ENCODE results near the gene FAM47E.

FAM47E gene

GRCh38 chr4:76216975-76217814 lies 34.3 kb upstream of the FAM47E start:
- Mint-ChIP-seq H3K27me3 (ENCODE audit: low read depth) (no peaks in the 10 kb centered on the region), H3K4me1 (peaks cover 42% of the 10 kb centered on the region), H3K36me3 (ENCODE audit: low read depth) (no peaks in the 10 kb centered on the region), H3K27ac (peak overlapping the region in 2 of 3 experiments; percentile 55 to 71), H3K9me3 (no peaks in the 10 kb centered on the region), H3K4me3 (peak overlapping the region; percentile 18 to 78 (median 49))
- no peak for TF ChIP-seq CTCF (IDR thresholded peaks at IDR 0.05; ENCODE audit: unreplicated experiment in 3 of 3)

- Mint-ChIP-seq H3K4me3 (no peak overlapping the region), H3K36me3 (ENCODE audit: low read depth) (no peaks in the 10 kb centered on the region), H3K9me3 (no peaks in the 10 kb centered on the region), H3K27me3 (ENCODE audit: low read depth) (no peaks in the 10 kb centered on the region), H3K27ac (no peak overlapping the region), H3K4me1 (peaks cover 26% of the 10 kb centered on the region)
- no peak for TF ChIP-seq CTCF (IDR thresholded peaks at IDR 0.05; ENCODE audit: unreplicated experiment in 3 of 3)
Measured at GRCh38 chr4:76219299-76220055, 32.0 kb upstream of the FAM47E start.

GRCh38 chr4:76224171-76224570 lies 27.4 kb upstream of the FAM47E start:
- peaks cover 25% of the 10 kb centered on the region for H3K9me3 Mint-ChIP-seq
- peaks cover 8% of the 10 kb centered on the region for H3K36me3 Mint-ChIP-seq (ENCODE audit: low read depth)
- H3K4me1 Mint-ChIP-seq, result no peaks in the 10 kb centered on the region
- no peak overlapping the region for H3K27ac Mint-ChIP-seq
- H3K4me3 Mint-ChIP-seq, result no peak overlapping the region
- H3K27me3 Mint-ChIP-seq (ENCODE audit: low read depth), result no peaks in the 10 kb centered on the region
- no peak for TF ChIP-seq CTCF (IDR thresholded peaks at IDR 0.05; ENCODE audit: unreplicated experiment in 3 of 3)

GRCh38 chr4:76226418-76226817 lies 25.1 kb upstream of the FAM47E start:
- H3K9me3 Mint-ChIP-seq, result peaks cover 30% of the 10 kb centered on the region
- no peaks in the 10 kb centered on the region for H3K4me1 Mint-ChIP-seq
- TF ChIP-seq CTCF (IDR thresholded peaks at IDR 0.05; ENCODE audit: unreplicated experiment in 3 of 3), result no peak
- H3K36me3 Mint-ChIP-seq (ENCODE audit: low read depth), result peaks cover 9% of the 10 kb centered on the region
- no peak overlapping the region for H3K27ac Mint-ChIP-seq
- no peak overlapping the region for H3K4me3 Mint-ChIP-seq
- H3K27me3 Mint-ChIP-seq (ENCODE audit: low read depth), result no peaks in the 10 kb centered on the region

GRCh38 chr4:76232681-76233080 lies 18.8 kb upstream of the FAM47E start:
- H3K27me3 Mint-ChIP-seq (ENCODE audit: low read depth), result peaks cover 4% of the 10 kb centered on the region
- no peak for TF ChIP-seq CTCF (IDR thresholded peaks at IDR 0.05; ENCODE audit: unreplicated experiment in 3 of 3)
- H3K4me3 Mint-ChIP-seq, result no peak overlapping the region
- no peak overlapping the region for H3K27ac Mint-ChIP-seq
- H3K36me3 Mint-ChIP-seq (ENCODE audit: low read depth), result peaks cover 7% of the 10 kb centered on the region
- H3K4me1 Mint-ChIP-seq, result peaks cover 27% of the 10 kb centered on the region
- peaks cover 24% of the 10 kb centered on the region for H3K9me3 Mint-ChIP-seq
